Panc1 (cell line): ENCODE results near the gene C1orf232. TPM values are rescaled to one million over a fixed set of nuclear protein-coding genes. Genes with fewer than 3 reads are reported as not detected.

Source experiments
- ATAC-seq: fragments of 200-7000 bp; cut with Tn5 transposase; 2 replicates; pipeline ENCODE4 v1.9.1; 2020; ENCODE audit warnings: mild to moderate bottlenecking, moderate library complexity
- BruUV-seq: library from RNA; stranded (reverse); fragments of 400-500 nt; replicated peaks from 2 replicates; lab custom pipeline; 2021; lab: Mats Ljungman, UMichigan
- CTCF ChIA-PET: fragments of 300-600 bp; sonication (Branson Sonifier 250); formaldehyde crosslinking; loops from one replicate; lab custom pipeline; 2022; ENCODE audit warnings: antibody characterized with exemption; lab: Charles Lee
- POLR2A ChIA-PET: fragments of 300-600 bp; sonication (Branson Sonifier 250); formaldehyde crosslinking; loops from one replicate; lab custom pipeline; 2022; ENCODE audit warnings: antibody characterized with exemption; lab: Charles Lee
- DNase-seq: peaks from one replicate; pipeline ENCODE4 v3.0.0-alpha.2; 2010; ENCODE audit warnings: low read depth, low spot score
- H3K27ac ChIP-seq: 2 replicates; pipeline ENCODE4 v1.5.1; 2011; ENCODE audit warnings: mild to moderate bottlenecking, low read length, inconsistent platforms
- H3K27me3 ChIP-seq: fragments of 200-500 bp; sonication (Bioruptor generic); 2 replicates; pipeline ENCODE4 v1.6.0; 2014; ENCODE audit warnings: low read length, inconsistent platforms; ENCODE audit not compliant: control insufficient read depth, insufficient read depth
- H3K36me3 ChIP-seq: fragments of 200-500 bp; sonication (Bioruptor generic); 2 replicates; pipeline ENCODE4 v1.5.1; 2014; ENCODE audit warnings: inconsistent platforms, mild to moderate bottlenecking, low read length, moderate library complexity; ENCODE audit not compliant: control insufficient read depth, insufficient read depth
- H3K4me1 ChIP-seq: 2 replicates; pipeline ENCODE4 v1.5.1; 2011; ENCODE audit warnings: inconsistent platforms, mild to moderate bottlenecking, low read length, moderate library complexity; ENCODE audit not compliant: control insufficient read depth, insufficient read depth
- H3K4me3 ChIP-seq, 2 experiments: 2 replicates each; pipeline ENCODE4 v1.5.1; 2011 to 2012; ENCODE audit warnings: low read depth in 2 of 2, low read length in 2 of 2, mild to moderate bottlenecking in 2 of 2, inconsistent platforms in 1 of 2, moderate library complexity in 1 of 2
- H3K9me3 ChIP-seq: fragments of 200-500 bp; sonication (Bioruptor generic); 2 replicates; pipeline ENCODE4 v1.5.1; 2014; ENCODE audit warnings: low read depth, mild to moderate bottlenecking, inconsistent platforms, low read length, moderate library complexity; ENCODE audit not compliant: control insufficient read depth, insufficient read depth
- CTCF ChIP-seq: fragments of 450-650 bp; IDR thresholded peaks from 2 replicates; pipeline ENCODE4 v1.5.1; 2017; ENCODE audit warnings: mild to moderate bottlenecking
- POLR2AphosphoS5 ChIP-seq: IDR thresholded peaks from 2 replicates; pipeline ENCODE4 v1.6.1; 2012; ENCODE audit warnings: mild to moderate bottlenecking, low read depth, low read length, moderate library complexity
- REST ChIP-seq, 2 experiments: IDR thresholded peaks; 2 replicates each; pipeline ENCODE4 v1.6.1; 2011 to 2012; ENCODE audit warnings: low read depth in 2 of 2, control low read depth in 1 of 2, low read length in 1 of 2, mild to moderate bottlenecking in 1 of 2, moderate library complexity in 1 of 2; ENCODE audit not compliant: insufficient read depth in 1 of 2
- SIN3A ChIP-seq: IDR thresholded peaks from 2 replicates; pipeline ENCODE4 v1.6.1; 2012; ENCODE audit warnings: low read depth, mild to moderate bottlenecking, low read length, moderate library complexity, borderline replicate concordance; ENCODE audit not compliant: insufficient read depth
- TCF7L2 ChIP-seq: IDR thresholded peaks from 2 replicates; pipeline ENCODE4 v1.6.1; 2011; ENCODE audit warnings: mild to moderate bottlenecking, low read depth, low read length, inconsistent platforms
- in situ Hi-C: cut with HindIII; loops from 2 replicates; pipeline ENCODE4 v1.10.0; 2016; ENCODE audit warnings: low sequenced_read_pairs, low pct_unique_long_range_greater_than_20kb
- intact Hi-C: fragments of 100-400 bp; cut with micrococcal nuclease; formaldehyde crosslinking; loops from one replicate; pipeline ENCODE4 v1.10.0; 2022; ENCODE audit not compliant: unreplicated experiment
- total RNA-seq: library from RNA; stranded (reverse); gene quantifications from one replicate; pipeline ENCODE4 v1.2.1, GENCODE V29; 2021; ENCODE audit not compliant: unreplicated experiment

C1orf232 gene
- total RNA-seq, 1 experiment from 2014 or later, result not detected

DNA sequence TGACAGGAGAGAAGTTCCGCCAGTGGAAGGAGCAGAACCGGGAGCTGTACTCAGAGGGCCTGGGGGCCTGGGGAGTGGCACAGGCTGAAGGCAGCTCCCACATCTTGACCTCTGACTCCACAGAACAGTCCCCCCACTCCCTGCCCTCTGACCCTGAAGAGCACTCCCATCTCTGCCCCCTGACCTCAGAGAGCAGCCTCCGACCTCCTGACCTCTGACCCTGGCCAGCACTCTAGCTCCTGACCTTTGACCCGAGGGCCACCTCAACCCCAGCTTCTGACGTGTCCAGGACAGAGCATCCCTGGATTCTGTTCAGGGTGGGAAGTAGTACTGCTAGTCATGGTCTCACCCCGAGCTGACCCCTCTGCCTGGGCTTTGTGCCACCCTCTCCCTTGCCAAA, 20.6 kb upstream of the C1orf232 start:
- Histone ChIP-seq H3K36me3 (no peaks in the 10 kb centered on the region), H3K9me3 (no peaks in the 10 kb centered on the region), H3K4me1 (no peaks in the 10 kb centered on the region), H3K27me3 (no peaks in the 10 kb centered on the region), H3K4me3 (no peak overlapping the region), H3K27ac (no peak overlapping the region)
- DNase-seq (no peak), ATAC-seq (no peak)
- POLR2A ChIA-PET, result no interaction called here
- in situ Hi-C loops, result no loop called here
- BruUV-seq, result no TSS peak
- TF ChIP-seq TCF7L2 (no peak), SIN3A (no peak), POLR2AphosphoS5 (no peak), CTCF (no peak), REST (IDR thresholded peaks at IDR 0.05; ENCODE audit: insufficient read depth in 1 of 2, low read depth in 2 of 2, low read length in 1 of 2) (no peak)
- CTCF ChIA-PET, result interaction anchor here (0.6 to 2.5 kb wide), 2 partner anchors 45 to 68 kb away, joined by 3 to 10 read pairs; partner anchors contain the start of gene CEP85
- intact Hi-C loops, result no loop called here

DNA sequence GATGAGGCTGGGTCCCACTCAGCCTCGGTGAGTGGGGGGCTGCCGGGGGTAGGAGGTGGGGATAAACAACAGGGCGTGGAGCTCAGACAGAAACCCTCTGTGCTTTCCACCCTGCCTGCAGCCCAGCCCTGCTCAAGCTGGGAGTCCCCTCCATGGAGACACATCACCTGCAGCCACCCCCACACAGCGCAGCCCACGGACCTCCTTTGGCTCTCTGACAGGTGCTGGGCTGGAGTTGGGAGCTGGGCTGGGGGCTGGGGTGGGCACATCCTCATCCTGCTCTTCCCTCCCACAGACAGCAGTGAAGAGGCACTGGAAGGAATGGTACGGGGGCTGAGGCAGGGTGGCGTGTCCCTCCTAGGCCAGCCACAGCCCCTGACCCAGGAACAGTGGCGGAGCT, 19.7 kb upstream of the C1orf232 start:
- POLR2A ChIA-PET, result no interaction called here
- Histone ChIP-seq H3K27me3 (no peaks in the 10 kb centered on the region), H3K4me1 (no peaks in the 10 kb centered on the region), H3K4me3 (no peak overlapping the region), H3K27ac (no peak overlapping the region), H3K36me3 (no peaks in the 10 kb centered on the region), H3K9me3 (no peaks in the 10 kb centered on the region)
- DNase-seq, result no peak
- intact Hi-C loops, result no loop called here
- no peak for TF ChIP-seq CTCF
- BruUV-seq, result no TSS peak
- ATAC-seq, result no peak
- CTCF ChIA-PET, result interaction anchor here (2.5 kb wide), 1 partner anchor 45 kb away, joined by 10 read pairs; the partner anchor contains the start of gene CEP85
- in situ Hi-C loops, result no loop called here

DNA sequence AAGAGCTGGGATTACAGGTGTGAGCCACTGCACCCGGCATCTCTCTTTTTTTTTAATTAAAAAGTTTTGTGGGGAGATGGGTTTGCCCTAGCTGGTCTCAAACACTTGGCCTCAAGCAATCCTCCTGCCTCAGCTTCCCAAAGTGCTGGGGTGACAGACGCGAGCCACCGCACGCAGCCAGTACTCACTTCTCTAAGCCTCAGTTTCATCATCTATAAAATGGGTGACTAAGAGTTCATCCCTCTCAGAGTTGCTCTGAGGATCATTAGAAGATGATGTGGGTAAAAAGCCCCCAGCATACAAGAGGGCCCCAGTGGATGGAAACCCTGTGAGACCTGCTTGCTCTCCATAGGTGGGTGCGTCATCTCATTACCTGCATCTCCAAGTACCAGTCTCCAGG, 19.1 kb upstream of the C1orf232 start:
- in situ Hi-C loops (no loop called here), intact Hi-C loops (no loop called here)
- BruUV-seq, result no TSS peak
- ChIA-PET CTCF (no interaction called here), POLR2A (no interaction called here)
- no peak overlapping the region for H3K4me3 ChIP-seq
- no peaks in the 10 kb centered on the region for H3K9me3 ChIP-seq
- H3K27me3 ChIP-seq, result no peaks in the 10 kb centered on the region
- DNase-seq (no peak), ATAC-seq (no peak)
- TF ChIP-seq REST (IDR thresholded peaks at IDR 0.05; ENCODE audit: insufficient read depth in 1 of 2, low read depth in 2 of 2, low read length in 1 of 2) (no peak), POLR2AphosphoS5 (no peak), TCF7L2 (no peak), CTCF (no peak), SIN3A (no peak)
- H3K4me1 ChIP-seq, result no peaks in the 10 kb centered on the region
- no peak overlapping the region for H3K27ac ChIP-seq
- no peaks in the 10 kb centered on the region for H3K36me3 ChIP-seq
